Measurements from ENCODE around the gene C2CD4C.

C2CD4C gene

DNA sequence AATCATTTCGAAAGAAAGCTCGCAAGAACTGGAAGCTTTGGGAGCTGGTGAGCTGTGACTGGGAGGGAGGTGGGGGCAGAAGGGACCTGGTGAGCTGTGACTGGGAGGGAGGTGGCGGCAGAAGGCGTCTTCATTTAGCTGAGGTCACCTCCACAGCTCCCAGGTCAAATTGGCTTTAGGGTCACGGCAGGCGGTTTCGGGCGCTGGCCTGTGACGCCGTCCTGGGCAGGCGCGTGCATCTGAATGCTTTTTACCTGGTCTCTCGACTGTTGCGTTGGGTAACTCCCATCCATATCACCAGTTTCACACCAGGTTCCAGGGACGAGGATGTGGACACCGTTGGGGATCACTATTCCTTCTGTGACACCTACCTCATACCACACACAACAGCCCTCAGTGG lies 29.2 kb downstream of the C2CD4C start:
- no peak for TF ChIP-seq CTCF (IDR thresholded peaks at IDR 0.05; ENCODE audit: borderline replicate concordance, insufficient read depth, low read depth, low read length)
- H3K4me3 ChIP-seq (ENCODE audit: low read depth, low read length) = no peak overlapping the region

DNA sequence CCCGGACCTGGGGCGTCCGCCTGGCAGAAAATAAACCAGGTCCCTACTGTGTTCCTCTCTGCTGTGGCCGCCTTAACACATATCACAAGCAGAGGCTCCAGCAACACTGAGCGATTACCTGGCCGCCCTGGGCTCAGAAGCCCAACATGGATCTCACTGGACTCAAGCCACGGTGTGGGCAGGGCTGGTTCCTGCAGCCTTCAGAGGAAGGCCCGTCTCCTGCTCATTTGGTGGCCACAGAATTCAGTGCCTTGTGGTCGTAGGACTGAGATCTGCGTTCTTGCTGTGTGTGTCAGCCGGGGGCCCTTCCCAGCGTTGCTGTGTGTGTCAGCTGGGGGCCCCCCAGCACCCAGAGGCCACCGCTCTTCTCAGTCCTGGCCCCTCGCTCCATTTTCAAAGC lies 30.2 kb downstream of the C2CD4C start:
- no peak for TF ChIP-seq CTCF (IDR thresholded peaks at IDR 0.05; ENCODE audit: borderline replicate concordance, insufficient read depth, low read depth, low read length)
- H3K4me3 ChIP-seq (ENCODE audit: low read depth, low read length) = no peak overlapping the region

DNA sequence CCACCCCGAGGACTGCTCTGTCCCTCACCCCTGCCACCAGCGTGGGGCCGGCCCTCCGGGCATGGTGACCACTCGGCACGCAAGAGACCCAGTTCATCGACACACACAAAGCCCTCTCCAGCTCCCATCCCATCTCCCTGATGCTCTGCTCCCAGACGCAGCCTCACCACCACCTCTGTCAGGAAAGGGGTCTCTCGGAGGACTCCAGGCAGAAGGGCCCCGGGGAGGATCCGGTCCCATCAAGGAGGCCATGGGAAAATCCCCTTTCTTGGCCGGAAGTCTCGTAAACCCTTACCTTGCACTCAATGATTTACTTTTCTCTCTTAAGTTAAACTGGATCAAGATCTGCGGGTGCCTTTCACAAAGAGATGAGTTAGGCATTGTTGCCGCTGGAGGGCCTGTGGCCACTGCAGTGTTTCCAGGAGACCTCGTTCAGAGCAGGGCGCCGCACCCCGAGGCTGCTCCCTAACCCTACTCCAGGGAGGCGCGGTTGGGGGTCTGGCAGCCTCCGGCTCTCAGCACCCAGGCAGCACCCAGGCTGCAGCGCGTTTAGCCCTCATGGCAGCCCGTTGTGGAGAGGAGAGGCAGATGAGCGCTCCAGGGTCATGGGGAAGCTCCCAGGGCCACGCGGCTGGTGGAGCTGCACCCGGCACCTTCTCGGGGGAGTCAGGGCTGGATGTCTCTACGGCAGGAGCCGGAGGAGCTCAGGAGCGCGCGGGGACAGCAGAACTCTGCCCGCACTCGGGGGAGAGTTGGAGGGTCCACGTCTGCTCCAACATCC lies 31.0 kb downstream of the C2CD4C start:
- no peak for TF ChIP-seq CTCF (IDR thresholded peaks at IDR 0.05; ENCODE audit: borderline replicate concordance, insufficient read depth, low read depth, low read length)

DNA sequence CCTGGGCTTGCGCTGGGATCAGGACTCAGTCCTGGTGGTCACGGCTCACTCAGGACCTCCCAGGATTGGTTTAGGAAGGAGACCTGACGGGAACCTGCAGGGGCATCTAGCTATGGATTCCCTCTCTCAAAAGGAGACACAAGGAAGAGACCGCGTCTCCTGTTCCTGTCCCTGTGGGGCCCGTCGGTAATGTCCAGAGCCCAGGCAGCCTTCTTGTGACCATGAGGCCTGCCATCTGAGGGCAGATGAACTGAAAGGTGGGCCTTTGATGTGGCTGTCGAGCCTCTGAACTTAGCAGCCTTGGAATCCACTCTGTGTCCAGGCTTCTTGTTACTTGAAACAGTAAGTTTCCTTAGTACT lies 32.9 kb downstream of the C2CD4C start:
- no peak for TF ChIP-seq CTCF (IDR thresholded peaks at IDR 0.05; ENCODE audit: borderline replicate concordance, insufficient read depth, low read depth, low read length)
- H3K4me3 ChIP-seq (ENCODE audit: low read depth, low read length) = no peak overlapping the region

More for the DNA sequence above, 31.0 kb downstream of the C2CD4C start:
- no peak overlapping the region for H3K4me3 ChIP-seq (ENCODE audit: low read depth, low read length)

GRCh38 chr19:375395-376110 lies 33.4 kb downstream of the C2CD4C start:
- no peak for TF ChIP-seq CTCF (IDR thresholded peaks at IDR 0.05; ENCODE audit: borderline replicate concordance, insufficient read depth, low read depth, low read length)
- H3K4me3 ChIP-seq (ENCODE audit: low read depth, low read length) = no peak overlapping the region

- H3K4me3 ChIP-seq (ENCODE audit: low read depth, low read length) = no peak overlapping the region
- TF ChIP-seq CTCF (IDR thresholded peaks at IDR 0.05; ENCODE audit: borderline replicate concordance, insufficient read depth, low read depth, low read length) = no peak
Measured at GRCh38 chr19:374886-375235, 34.1 kb downstream of the C2CD4C start.
